H9 (cell line): ENCODE results near the gene NHERF1. TPM values are rescaled to one million over a fixed set of nuclear protein-coding genes. Genes with fewer than 3 reads are reported as not detected.

Experiments
- DNase-seq: peaks from one replicate; pipeline ENCODE4 v3.0.0-alpha.2; 2017
- H2AFZ ChIP-seq: one replicate; pipeline ENCODE4 v1.6.1; 2013; ENCODE audit warnings: mild to moderate bottlenecking, low read length, control low read depth, moderate library complexity
- H2AK5ac ChIP-seq: 2 replicates; pipeline ENCODE4 v1.6.1; 2013; ENCODE audit warnings: low read length, control low read depth, mixed read lengths; ENCODE audit not compliant: insufficient read length
- H2BK120ac ChIP-seq: one replicate; pipeline ENCODE4 v1.6.1; 2013; ENCODE audit warnings: low read depth, mild to moderate bottlenecking, low read length, control low read depth, inconsistent platforms; ENCODE audit not compliant: poor library complexity, severe bottlenecking
- H2BK12ac ChIP-seq: 2 replicates; pipeline ENCODE4 v1.6.1; 2013; ENCODE audit warnings: low read length, control low read depth, mixed read lengths, low read depth; ENCODE audit not compliant: insufficient read length
- H2BK15ac ChIP-seq: 2 replicates; pipeline ENCODE4 v1.6.1; 2013; ENCODE audit warnings: low read depth, low read length, control low read depth
- H2BK20ac ChIP-seq: one replicate; pipeline ENCODE4 v1.6.1; 2013; ENCODE audit warnings: low read depth, mild to moderate bottlenecking, low read length, control low read depth, inconsistent platforms; ENCODE audit not compliant: poor library complexity, severe bottlenecking
- H2BK5ac ChIP-seq: 2 replicates; pipeline ENCODE4 v1.6.1; 2013; ENCODE audit warnings: low read length, control low read depth, mixed read lengths; ENCODE audit not compliant: insufficient read length
- H3K14ac ChIP-seq: 2 replicates; pipeline ENCODE4 v1.6.1; 2013; ENCODE audit warnings: low read length, control low read depth; ENCODE audit not compliant: insufficient read depth
- H3K18ac ChIP-seq: 2 replicates; pipeline ENCODE4 v1.6.1; 2013; ENCODE audit warnings: low read depth, mild to moderate bottlenecking, mixed read lengths, low read length, control low read depth; ENCODE audit not compliant: insufficient read length
- H3K23ac ChIP-seq: 2 replicates; pipeline ENCODE4 v1.6.1; 2013; ENCODE audit warnings: low read length, control low read depth, mixed read lengths, low read depth; ENCODE audit not compliant: insufficient read length
- H3K23me2 ChIP-seq: 2 replicates; pipeline ENCODE4 v1.6.1; 2013; ENCODE audit warnings: low read depth, mild to moderate bottlenecking, mixed read lengths, low read length, control low read depth; ENCODE audit not compliant: insufficient read length, poor library complexity, severe bottlenecking
- H3K27ac ChIP-seq: 2 replicates; pipeline ENCODE4 v1.5.1; 2013; ENCODE audit warnings: low read length, control low read depth, mixed read lengths, low read depth; ENCODE audit not compliant: insufficient read length
- H3K27me3 ChIP-seq: 2 replicates; pipeline ENCODE4 v1.6.1; 2013; ENCODE audit warnings: low read length, control low read depth, inconsistent platforms; ENCODE audit not compliant: insufficient read depth
- H3K4ac ChIP-seq: 2 replicates; pipeline ENCODE4 v1.6.1; 2013; ENCODE audit warnings: low read depth, mild to moderate bottlenecking, control low read depth, inconsistent platforms, low read length, moderate library complexity
- H3K4me1 ChIP-seq: 2 replicates; pipeline ENCODE4 v1.6.1; 2013; ENCODE audit warnings: low read length, control low read depth, inconsistent platforms; ENCODE audit not compliant: insufficient read depth
- H3K4me2 ChIP-seq: 2 replicates; pipeline ENCODE4 v1.6.1; 2013; ENCODE audit warnings: low read length, control low read depth, mixed read lengths; ENCODE audit not compliant: insufficient read length, insufficient read depth
- H3K56ac ChIP-seq: 2 replicates; pipeline ENCODE4 v1.6.1; 2013; ENCODE audit warnings: low read depth, mild to moderate bottlenecking, mixed read lengths, low read length, control low read depth; ENCODE audit not compliant: insufficient read length
- H3K79me1 ChIP-seq: 2 replicates; pipeline ENCODE4 v1.6.1; 2013; ENCODE audit warnings: low read depth, mild to moderate bottlenecking, moderate library complexity, low read length, control low read depth, inconsistent platforms; ENCODE audit not compliant: insufficient read depth, poor library complexity, severe bottlenecking
- H3K79me2 ChIP-seq: 2 replicates; pipeline ENCODE4 v1.6.1; 2013; ENCODE audit warnings: low read length, control low read depth, inconsistent platforms; ENCODE audit not compliant: insufficient read depth
- H3K9ac ChIP-seq: 2 replicates; pipeline ENCODE4 v1.6.1; 2013; ENCODE audit warnings: low read length, control low read depth, mixed read lengths; ENCODE audit not compliant: insufficient read length; ENCODE audit errors: extremely low read depth
- H3K9me3 ChIP-seq: one replicate; pipeline ENCODE4 v1.6.1; 2013; ENCODE audit warnings: low read depth, low read length, inconsistent platforms; ENCODE audit not compliant: control insufficient read depth
- H3T11ph ChIP-seq: one replicate; pipeline ENCODE4 v1.6.1; 2013; ENCODE audit warnings: mild to moderate bottlenecking, low read length, control low read depth, inconsistent platforms
- H4K20me1 ChIP-seq: one replicate; pipeline ENCODE4 v1.6.1; 2013; ENCODE audit not compliant: control insufficient read depth, insufficient read length, insufficient read depth
- H4K5ac ChIP-seq: 2 replicates; pipeline ENCODE4 v1.6.1; 2013; ENCODE audit warnings: low read depth, mild to moderate bottlenecking, mixed read lengths, low read length, control low read depth; ENCODE audit not compliant: insufficient read length
- H4K8ac ChIP-seq: replicated peaks from 2 replicates; pipeline ENCODE4 v1.6.1; 2013; ENCODE audit warnings: low read length, control low read depth, mixed read lengths, low read depth; ENCODE audit not compliant: insufficient read length
- H4K91ac ChIP-seq: 2 replicates; pipeline ENCODE4 v1.6.1; 2013; ENCODE audit warnings: low read depth, mild to moderate bottlenecking, moderate library complexity, mixed read lengths, low read length, control low read depth; ENCODE audit not compliant: insufficient read length
- H3K27ac Mint-ChIP-seq, 3 experiments: 2 replicates in 2 of 3; 3 replicates in 1 of 3; pipeline ENCODE4 v1.8.0; 2020 to 2021; ENCODE audit warnings: mixed read lengths in 3 of 3, mild to moderate bottlenecking in 1 of 3, moderate library complexity in 1 of 3
- H3K27me3 Mint-ChIP-seq: 2 replicates; pipeline ENCODE4 v1.8.0; 2021; ENCODE audit warnings: low read depth, mild to moderate bottlenecking, moderate library complexity, mixed read lengths
- H3K36me3 Mint-ChIP-seq, 3 experiments: 2 replicates in 2 of 3; 3 replicates in 1 of 3; pipeline ENCODE4 v1.8.0; 2020 to 2021; ENCODE audit warnings: low read depth in 3 of 3, mixed read lengths in 3 of 3; ENCODE audit not compliant: insufficient read depth in 1 of 3
- H3K4me1 Mint-ChIP-seq, 2 experiments: 2 replicates each; pipeline ENCODE4 v1.8.0; 2020; ENCODE audit warnings: mixed read lengths in 2 of 2
- H3K4me3 Mint-ChIP-seq, 2 experiments: 2 replicates in 1 of 2; 3 replicates in 1 of 2; pipeline ENCODE4 v1.8.0; 2020 to 2021; ENCODE audit warnings: mild to moderate bottlenecking in 2 of 2, mixed read lengths in 2 of 2, moderate library complexity in 1 of 2
- H3K9me3 Mint-ChIP-seq, 2 experiments: 2 replicates in 1 of 2; 3 replicates in 1 of 2; pipeline ENCODE4 v1.8.0; 2020; ENCODE audit warnings: mild to moderate bottlenecking in 2 of 2, mixed read lengths in 2 of 2, moderate library complexity in 1 of 2
- CTCF ChIP-seq: fragments of 200-600 bp; sonication (generic); conservative IDR thresholded peaks from 3 replicates; pipeline ENCODE4 v1.8.0; 2021; ENCODE audit warnings: antibody characterized with exemption, mild to moderate bottlenecking
- WGBS: extraction: QIAGEN DNeasy Blood & Tissue Kit; methylation state at CpG from one replicate; pipeline ENCODE4 v1.1.7; 2013; ENCODE audit warnings: missing lambda C conversion rate, low lambda C conversion rate, mixed read lengths; ENCODE audit not compliant: insufficient read length; ENCODE audit errors: extremely low coverage; 5-methylcytosine and 5-hydroxymethylcytosine counted together
- total RNA-seq: library from RNA; stranded (reverse); gene quantifications from 2 replicates; pipeline ENCODE4 v1.2.1, GENCODE V29; 2021

Gene NHERF1
- total RNA-seq, 1 experiment from 2014 or later = 74.4 TPM

GRCh38 chr17:74699236-74699635 is 49.2 kb upstream of the NHERF1 start:
- Histone ChIP-seq H3K27ac (no peak overlapping the region), H3K79me1 (no peaks in the 10 kb centered on the region), H3K4me1 (no peaks in the 10 kb centered on the region), H3K9me3 (no peaks in the 10 kb centered on the region), H2BK15ac (no peak overlapping the region), H3T11ph (no peak overlapping the region), H4K20me1 (no peaks in the 10 kb centered on the region), H2AFZ (no peak overlapping the region), H3K23me2 (no peaks in the 10 kb centered on the region), H3K4ac (no peak overlapping the region), H2BK12ac (no peak overlapping the region), H3K23ac (no peak overlapping the region), H4K91ac (no peak overlapping the region), H4K5ac (no peak overlapping the region), H4K8ac (no peak overlapping the region), H2BK20ac (no peak overlapping the region), H3K4me2 (no peak overlapping the region), H2BK5ac (no peak overlapping the region), H3K18ac (no peak overlapping the region), H3K79me2 (no peaks in the 10 kb centered on the region), H2AK5ac (no peak overlapping the region), H3K9ac (no peak overlapping the region), H2BK120ac (no peak overlapping the region), H3K27me3 (peaks cover 2% of the 10 kb centered on the region; the same call in 1 of the 2 replicates), H3K56ac (no peak overlapping the region), H3K14ac (no peak overlapping the region)
- no peak overlapping the region; a peak in 1 of 7 replicates for H3K27ac Mint-ChIP-seq
- WGBS = no CpG with 5 or more reads among the region's 9 CpGs
- no peak for DNase-seq
- peaks cover 56% of the 10 kb centered on the region for H3K27me3 Mint-ChIP-seq
- H3K4me3 Mint-ChIP-seq = no peak overlapping the region
- peaks cover 2% of the 10 kb centered on the region in 2 experiments; a peak in 2 of 5 replicates for H3K9me3 Mint-ChIP-seq
- no peak for TF ChIP-seq CTCF
- H3K36me3 Mint-ChIP-seq = no peaks in the 10 kb centered on the region
- no peaks in the 10 kb centered on the region for H3K4me1 Mint-ChIP-seq
